Colonic mucosa (tissue), 4 donors: ENCODE results near the gene GNG4. TPM values are rescaled to one million over a fixed set of nuclear protein-coding genes. Genes with fewer than 3 reads are reported as not detected.
"Not testable (repeated sequence)": the region's sequence is repeated elsewhere in the genome, so short reads cannot be mapped to it uniquely, and the experiment has no call there.

Experiments used
- DNase-seq: peaks from one replicate; pipeline ENCODE4 v3.0.0-alpha.2; 2020
- H3K27ac ChIP-seq: fragments of 200-600 bp; one replicate; pipeline ENCODE4 v1.8.0; 2021
- H3K27me3 ChIP-seq: fragments of 200-600 bp; one replicate; pipeline ENCODE4 v1.8.0; 2021
- H3K36me3 ChIP-seq: fragments of 200-600 bp; one replicate; pipeline ENCODE4 v1.8.0; 2021
- H3K4me1 ChIP-seq: fragments of 200-600 bp; one replicate; pipeline ENCODE4 v1.8.0; 2021; ENCODE audit warnings: mild to moderate bottlenecking
- H3K4me3 ChIP-seq: fragments of 200-600 bp; one replicate; pipeline ENCODE4 v1.8.0; 2021
- H3K9ac ChIP-seq, 2 donors: one replicate each; pipeline ENCODE4 v1.7.0; 2013; ENCODE audit warnings: control low read depth in 2 of 2, low read depth in 2 of 2, low read length in 2 of 2
- H3K9me3 ChIP-seq: fragments of 200-600 bp; one replicate; pipeline ENCODE4 v1.8.0; 2021
- intact Hi-C: fragments of 100-400 bp; cut with DNase I; formaldehyde crosslinking; loops from one replicate; pipeline ENCODE4 v1.14.1; 2022
- total RNA-seq, 2 donors: library from RNA; stranded (reverse); fragmentation: NEBNext Ultra II Directional in 1 of 2; extraction: Animal tissue kit (Norgen Biotek cat#: 25700) in 1 of 2; gene quantifications; one replicate each; pipeline ENCODE4 v1.2.1, GENCODE V29; 2021
- TF ChIP-seq, protein P1 (sequence below): fragments of 200-600 bp; IDR thresholded peaks from one replicate; pipeline ENCODE4 v1.8.0; 2022; ENCODE audit warnings: antibody characterized with exemption, mild to moderate bottlenecking
- donor health status: healthy.
- donor health status: DM: no; HTN: no; CAD: no.
- donor health status: DM: no; HTN: no; CAD: no.

GNG4 gene
- total RNA-seq, 2 donors from 2014 or later, result 6.9 to 10.0 TPM

GRCh38 chr1:235639226-235640205 lies 10.1 kb downstream of the GNG4 start:
- Histone ChIP-seq H3K36me3 (no peaks in the 10 kb centered on the region), H3K27me3 (no peaks in the 10 kb centered on the region), H3K9me3 (no peaks in the 10 kb centered on the region), H3K9ac (no peak overlapping the region), H3K4me3 (no peak overlapping the region), H3K4me1 (no peaks in the 10 kb centered on the region), H3K27ac (no peak overlapping the region)
- intact Hi-C loops, result no loop called here
- TF ChIP-seq, protein P1, sequence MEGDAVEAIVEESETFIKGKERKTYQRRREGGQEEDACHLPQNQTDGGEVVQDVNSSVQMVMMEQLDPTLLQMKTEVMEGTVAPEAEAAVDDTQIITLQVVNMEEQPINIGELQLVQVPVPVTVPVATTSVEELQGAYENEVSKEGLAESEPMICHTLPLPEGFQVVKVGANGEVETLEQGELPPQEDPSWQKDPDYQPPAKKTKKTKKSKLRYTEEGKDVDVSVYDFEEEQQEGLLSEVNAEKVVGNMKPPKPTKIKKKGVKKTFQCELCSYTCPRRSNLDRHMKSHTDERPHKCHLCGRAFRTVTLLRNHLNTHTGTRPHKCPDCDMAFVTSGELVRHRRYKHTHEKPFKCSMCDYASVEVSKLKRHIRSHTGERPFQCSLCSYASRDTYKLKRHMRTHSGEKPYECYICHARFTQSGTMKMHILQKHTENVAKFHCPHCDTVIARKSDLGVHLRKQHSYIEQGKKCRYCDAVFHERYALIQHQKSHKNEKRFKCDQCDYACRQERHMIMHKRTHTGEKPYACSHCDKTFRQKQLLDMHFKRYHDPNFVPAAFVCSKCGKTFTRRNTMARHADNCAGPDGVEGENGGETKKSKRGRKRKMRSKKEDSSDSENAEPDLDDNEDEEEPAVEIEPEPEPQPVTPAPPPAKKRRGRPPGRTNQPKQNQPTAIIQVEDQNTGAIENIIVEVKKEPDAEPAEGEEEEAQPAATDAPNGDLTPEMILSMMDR, result no peak
- DNase-seq, result no peak

DNA sequence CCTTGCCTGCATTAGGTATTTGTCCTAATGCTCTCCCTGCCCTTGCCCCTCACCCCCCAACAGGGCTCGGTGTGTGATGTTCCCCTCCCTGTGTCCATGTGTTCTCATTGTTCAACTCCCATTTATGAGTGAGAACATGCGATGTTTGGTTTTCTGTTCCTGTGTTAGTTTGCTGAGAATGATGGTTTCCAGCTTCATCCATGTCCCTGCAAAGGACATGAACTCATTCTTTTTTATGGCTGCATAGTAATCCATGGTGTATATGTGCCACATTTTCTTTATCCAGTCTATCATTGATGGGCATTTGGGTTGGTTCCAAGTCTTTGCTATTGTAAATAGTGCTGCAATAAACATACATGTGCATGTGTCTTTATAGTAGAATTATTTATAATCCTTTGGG lies 11.0 kb downstream of the GNG4 start:
- H3K27ac ChIP-seq, H3K4me3 ChIP-seq, H3K4me1 ChIP-seq, intact Hi-C loops, H3K9ac ChIP-seq, H3K27me3 ChIP-seq, DNase-seq, H3K9me3 ChIP-seq, H3K36me3 ChIP-seq: not testable (repeated sequence)

DNA sequence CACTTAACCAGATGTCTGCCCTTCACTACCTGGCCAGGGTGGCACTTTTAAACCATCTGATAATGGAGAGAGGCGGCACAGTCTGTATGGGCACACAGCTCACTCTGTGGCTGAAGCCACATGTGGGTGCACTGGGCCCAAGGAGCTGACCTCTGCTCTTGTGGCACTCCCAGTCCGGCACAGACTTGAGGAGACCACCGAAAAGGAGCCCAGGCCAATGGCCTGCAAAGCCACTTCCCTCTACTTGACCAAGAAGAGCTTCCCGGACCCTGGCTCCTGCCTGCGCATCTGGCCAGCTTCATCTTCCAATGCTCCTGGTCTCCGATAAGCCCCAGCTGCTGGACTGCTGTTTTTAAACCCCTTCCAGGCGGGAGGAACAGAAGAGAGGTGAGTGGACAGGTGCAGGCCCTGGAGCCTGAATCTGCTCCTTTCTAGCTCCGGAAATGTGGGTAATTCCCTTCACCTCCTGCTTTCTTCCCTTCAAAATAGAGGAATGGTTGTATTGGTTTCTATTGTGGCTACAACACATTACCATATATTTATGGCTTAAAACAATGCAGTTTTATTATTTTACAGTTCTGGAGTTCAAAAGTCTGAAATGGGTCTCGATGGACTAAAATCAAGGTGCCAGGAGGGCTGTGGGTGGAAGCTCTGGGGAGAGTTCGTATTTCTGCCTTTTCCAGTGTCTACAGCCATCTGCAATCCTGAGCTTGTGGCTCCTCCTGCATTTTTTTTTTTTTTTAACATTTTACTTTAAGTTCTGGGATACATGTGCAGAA lies 11.6 kb downstream of the GNG4 start:
- no peak for DNase-seq
- TF ChIP-seq, protein P1, result no peak
- no peaks in the 10 kb centered on the region for H3K36me3 ChIP-seq

DNA sequence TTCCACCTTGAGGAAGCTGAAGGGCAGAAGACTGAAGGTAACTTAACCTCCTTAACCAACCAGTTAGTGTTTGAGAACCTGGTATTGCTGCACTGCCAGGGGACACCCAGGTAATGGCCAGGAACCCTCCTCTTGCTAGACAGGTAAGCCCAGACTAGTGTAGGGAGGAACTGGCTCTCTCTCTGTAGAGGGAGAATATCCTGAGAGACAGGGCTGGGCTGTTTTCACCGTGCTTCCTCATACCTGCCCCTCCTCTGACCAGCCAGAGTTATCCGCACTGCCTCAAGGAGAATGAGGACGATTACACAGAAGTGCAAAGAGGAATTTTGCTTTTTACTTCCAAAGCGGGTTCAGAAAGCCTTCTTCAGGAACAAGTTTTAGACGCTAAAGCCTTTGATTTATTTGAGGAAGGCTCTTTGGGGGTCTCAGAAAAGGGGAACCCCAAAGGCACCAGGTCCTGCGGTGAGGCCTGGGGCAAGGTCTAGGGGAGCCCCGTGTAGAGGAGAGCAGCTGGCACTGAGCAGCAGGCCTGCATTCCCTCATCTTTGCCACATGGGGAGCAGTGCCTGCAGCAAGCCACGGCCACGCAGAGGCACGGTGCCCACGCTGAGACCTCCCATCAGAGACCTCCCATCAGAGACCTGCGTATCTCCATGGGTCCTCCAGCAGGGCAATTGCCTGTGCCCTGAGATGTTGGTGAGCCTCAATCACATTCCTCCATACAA lies 13.5 kb downstream of the GNG4 start:
- Histone ChIP-seq H3K36me3 (no peaks in the 10 kb centered on the region), H3K9me3 (no peaks in the 10 kb centered on the region), H3K27ac (no peak overlapping the region), H3K4me3 (no peak overlapping the region), H3K4me1 (no peaks in the 10 kb centered on the region), H3K27me3 (no peaks in the 10 kb centered on the region), H3K9ac (no peak overlapping the region)
- intact Hi-C loops, result no loop called here
- TF ChIP-seq, protein P1, result no peak
- peak; percentile 25 for DNase-seq

More for the DNA sequence above, 11.6 kb downstream of the GNG4 start:
- Histone ChIP-seq H3K27me3 (no peaks in the 10 kb centered on the region), H3K4me3 (no peak overlapping the region), H3K4me1 (no peaks in the 10 kb centered on the region), H3K9ac (peak overlapping the region in 1 of 2 donors; percentile 27), H3K27ac (no peak overlapping the region), H3K9me3 (no peaks in the 10 kb centered on the region)
- intact Hi-C loops, result no loop called here

DNA sequence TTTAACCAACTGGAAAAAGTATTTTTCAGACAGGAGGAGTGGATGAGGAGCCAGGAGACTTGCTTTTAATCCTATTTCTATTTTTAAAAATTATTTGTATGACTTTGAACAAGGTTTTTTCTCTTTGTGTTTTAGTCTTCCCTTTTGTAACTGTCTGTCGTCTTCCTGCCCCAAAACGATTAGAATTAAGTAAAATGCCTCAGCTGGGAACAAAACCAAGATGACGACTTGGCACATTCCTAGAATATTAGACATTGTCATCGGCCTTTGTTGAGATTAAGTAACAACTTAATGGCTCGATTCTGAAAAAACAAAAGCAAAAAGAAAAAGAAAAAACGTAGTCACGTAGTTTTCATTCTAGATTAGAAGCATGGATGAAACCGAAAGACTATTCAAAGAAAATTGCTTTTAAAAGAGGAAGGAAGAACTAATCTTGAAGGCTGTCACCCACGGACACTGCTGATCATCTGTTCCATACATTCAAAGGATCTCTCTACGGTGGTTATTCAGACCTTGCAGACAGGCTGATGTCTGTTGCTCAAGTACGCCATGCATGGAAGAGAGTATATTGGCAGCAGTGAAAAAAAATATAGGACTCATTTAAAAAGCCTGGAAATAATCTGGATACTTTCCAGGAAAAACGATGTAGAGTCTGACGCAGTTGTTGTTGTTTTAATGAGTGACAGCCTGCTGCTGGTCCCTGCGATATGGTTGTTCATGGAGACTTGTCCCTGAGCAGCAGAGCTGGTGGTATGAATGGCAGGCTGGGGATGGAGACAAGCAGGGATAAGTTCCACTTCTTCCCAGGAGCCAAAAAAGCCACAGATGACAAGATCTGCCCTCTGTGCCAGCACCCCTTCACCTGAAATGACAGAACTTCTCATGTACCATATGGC lies 16.8 kb downstream of the GNG4 start:
- H3K4me3 ChIP-seq, result no peak overlapping the region
- DNase-seq, result no peak
- H3K36me3 ChIP-seq, result no peaks in the 10 kb centered on the region
- H3K27me3 ChIP-seq, result no peaks in the 10 kb centered on the region
- intact Hi-C loops, result no loop called here
- H3K27ac ChIP-seq, result no peak overlapping the region
- TF ChIP-seq, protein P1, result no peak
- no peaks in the 10 kb centered on the region for H3K4me1 ChIP-seq
- H3K9ac ChIP-seq, result no peak overlapping the region
- H3K9me3 ChIP-seq, result no peaks in the 10 kb centered on the region
